GM18507 (cell line): Measurements from ENCODE around the gene IBA57.

Source experiments
- DNase-seq: peaks from one replicate; pipeline ENCODE4 v3.0.0; 2011; ENCODE audit warnings: low read depth; ENCODE audit not compliant: insufficient read length; ENCODE audit errors: extremely low spot score
- FAIRE-seq: peaks from 2 replicates; lab custom pipeline; 2011; peaks lifted over from hg19 to GRCh38; lab: Jason Lieb, UNC

IBA57 gene

DNA sequence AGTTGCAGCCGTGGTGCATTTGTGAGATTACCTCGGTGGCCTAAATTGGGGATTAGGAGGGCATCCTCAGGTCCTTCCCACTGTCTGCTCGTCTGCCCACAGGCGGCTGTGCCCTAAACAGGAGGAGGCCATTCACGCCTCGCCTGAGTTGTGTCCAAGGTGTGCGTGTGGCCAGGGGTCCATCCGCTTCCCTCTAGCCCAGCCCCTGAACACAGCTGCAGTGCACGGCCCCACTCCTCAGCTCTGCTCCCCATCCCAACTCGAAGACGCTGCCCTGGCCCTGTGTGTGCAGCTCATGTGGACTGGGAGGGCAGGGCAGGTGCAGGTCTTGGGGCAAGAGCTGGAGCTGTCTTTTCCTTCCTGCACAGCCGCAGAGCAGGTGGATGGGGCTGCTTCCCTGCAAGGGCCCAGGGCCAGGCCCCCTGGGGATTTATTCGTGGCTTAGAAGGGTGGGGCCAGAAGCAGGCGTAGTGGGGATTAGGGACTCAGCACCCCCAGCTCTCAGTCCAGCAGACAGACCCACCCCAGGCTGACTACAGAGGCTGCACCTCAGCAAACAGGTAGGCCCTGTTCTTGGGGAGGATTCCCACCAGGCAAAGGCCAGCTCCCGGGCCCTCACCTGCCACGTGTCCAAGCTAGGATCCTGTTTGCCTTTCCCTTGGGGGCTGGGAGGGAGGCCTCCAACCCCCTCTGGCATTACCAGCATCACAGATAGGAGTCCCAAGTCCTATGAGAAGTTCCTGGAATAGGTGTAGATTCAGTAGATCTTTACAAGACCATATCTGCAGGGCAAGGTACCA lies 21.2 kb upstream of the IBA57 start:
- DNase-seq (no peak), FAIRE-seq (no peak)

DNA sequence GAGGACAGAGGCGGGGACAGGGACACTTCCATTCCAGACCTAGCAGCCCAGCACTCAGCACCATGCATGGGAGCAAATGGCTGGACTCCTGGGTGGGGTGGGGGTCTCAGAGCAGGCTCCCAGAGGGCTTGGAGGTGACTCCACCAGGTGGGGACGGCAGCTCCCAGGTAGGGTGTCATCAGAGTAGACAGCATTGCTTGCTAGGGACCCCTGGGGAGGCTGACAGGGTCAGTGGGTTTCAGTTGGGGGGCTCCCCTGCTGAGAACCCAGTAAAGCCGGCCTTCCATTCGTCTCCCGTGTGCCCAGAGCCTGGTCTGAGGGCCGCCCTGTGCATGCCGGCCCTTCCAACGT lies 20.6 kb upstream of the IBA57 start:
- DNase-seq (no peak), FAIRE-seq (no peak)

DNA sequence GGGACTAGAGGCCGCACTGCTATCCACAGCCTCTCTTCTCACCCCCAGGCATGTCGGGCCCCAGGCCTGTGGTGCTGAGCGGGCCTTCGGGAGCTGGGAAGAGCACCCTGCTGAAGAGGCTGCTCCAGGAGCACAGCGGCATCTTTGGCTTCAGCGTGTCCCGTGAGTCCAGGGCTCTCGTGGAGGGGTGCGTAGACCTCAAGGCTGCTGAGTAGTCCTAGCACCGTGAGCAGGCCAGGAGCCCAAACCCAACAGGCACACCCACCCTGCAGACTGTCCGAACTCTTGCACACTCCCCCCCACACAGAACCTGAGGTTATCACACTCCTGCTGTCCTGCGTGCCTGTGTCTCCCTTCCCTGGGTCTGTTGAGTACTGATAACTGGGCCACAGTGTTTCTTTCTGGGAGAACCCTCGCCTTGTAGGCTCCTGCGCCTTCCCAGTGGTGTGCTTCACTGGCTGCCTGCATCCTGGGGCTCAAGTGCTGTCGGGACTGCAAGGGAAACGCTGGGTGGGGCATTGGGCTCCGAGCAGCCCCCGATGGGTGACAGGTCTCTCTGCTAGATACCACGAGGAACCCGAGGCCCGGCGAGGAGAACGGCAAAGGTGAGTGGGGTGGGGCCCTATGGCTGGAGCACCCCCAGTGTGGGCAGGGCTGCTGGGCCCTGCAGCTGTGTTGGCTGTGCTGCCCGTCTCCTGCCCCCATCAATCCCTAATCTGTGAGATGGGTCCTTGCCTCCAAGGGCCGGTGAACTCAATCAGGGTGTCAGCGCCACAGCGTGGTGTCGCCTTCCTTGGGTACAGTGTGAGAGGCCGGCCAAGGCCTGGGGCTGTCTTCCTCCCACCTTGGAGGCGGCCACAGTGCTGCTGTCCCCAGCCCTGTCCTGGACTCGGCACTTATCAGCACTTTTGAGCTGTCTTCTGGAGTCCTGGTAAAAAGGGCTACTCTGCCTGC lies 19.9 kb upstream of the IBA57 start:
- FAIRE-seq: no peak
- DNase-seq: no peak

DNA sequence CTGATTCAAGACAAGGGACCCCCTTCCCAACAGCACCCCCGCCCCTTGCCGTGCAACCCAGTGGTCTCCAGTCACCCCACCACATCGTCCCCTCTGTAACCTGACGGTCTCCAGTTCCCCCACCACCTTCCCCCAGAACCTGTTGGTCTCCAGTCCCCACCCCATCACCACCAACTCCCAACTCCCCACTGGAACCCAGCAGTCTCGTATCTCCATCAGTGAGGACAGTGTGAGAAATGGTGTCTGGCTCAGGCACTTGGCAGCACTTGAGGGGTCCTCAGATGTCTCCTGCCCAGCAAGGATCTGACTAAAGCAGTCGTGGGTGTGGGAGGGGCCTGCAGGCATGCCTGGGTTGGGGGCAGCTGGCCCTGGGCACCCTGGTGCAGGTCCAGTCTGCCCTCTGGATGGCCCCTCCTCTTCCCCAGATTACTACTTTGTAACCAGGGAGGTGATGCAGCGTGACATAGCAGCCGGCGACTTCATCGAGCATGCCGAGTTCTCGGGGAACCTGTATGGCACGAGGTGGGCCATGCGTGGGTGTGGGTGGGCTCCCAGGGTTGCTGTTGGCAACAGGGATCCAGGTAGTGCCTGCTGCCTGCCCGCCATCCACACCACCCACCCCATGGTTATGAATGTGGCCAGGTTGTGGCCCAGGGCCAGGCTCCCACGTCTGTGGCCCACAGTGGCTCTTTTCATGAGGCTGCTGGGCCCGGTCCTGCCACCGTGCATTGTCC lies 19.0 kb upstream of the IBA57 start:
- FAIRE-seq (no peak), DNase-seq (no peak)

DNA sequence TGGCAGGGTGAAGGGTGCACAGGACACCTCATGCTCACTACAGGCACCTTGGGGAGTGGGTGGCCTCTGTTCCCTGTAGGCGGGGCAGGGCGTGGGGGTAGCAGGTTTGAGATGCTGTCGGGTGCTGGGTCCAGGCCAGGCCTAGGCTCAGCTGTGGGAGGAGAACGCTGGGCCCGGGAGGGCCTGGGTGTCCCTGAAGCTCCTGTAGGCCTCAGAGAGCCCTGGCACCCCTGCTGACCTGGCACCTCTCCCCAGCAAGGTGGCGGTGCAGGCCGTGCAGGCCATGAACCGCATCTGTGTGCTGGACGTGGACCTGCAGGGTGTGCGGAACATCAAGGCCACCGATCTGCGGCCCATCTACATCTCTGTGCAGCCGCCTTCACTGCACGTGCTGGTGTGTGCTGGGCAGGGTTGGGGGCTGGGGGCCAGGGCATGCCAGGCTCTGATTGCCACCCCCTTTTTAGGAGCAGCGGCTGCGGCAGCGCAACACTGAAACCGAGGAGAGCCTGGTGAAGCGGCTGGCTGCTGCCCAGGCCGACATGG lies 18.4 kb upstream of the IBA57 start:
- DNase-seq (no peak), FAIRE-seq (no peak)

DNA sequence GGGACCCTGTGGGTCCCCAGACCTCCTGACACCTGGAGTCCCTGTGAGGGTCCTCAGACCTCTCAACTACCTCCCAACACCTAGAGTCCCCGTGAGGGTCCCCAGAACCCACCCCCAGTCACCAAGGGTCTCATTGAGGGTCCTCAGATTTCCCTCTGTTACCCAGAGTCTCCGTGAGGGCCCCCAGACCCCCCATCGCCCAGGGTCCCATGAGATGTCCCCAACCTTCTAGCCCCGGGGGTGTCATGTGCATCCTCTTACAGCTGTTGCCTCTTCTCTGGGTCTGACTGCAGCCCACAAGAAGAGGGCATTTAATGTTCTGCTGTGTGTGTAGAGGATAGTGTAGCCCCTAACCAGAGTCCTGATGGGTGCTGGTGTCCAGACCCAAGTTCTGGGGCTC lies 17.8 kb upstream of the IBA57 start:
- FAIRE-seq: no peak
- DNase-seq: no peak

DNA sequence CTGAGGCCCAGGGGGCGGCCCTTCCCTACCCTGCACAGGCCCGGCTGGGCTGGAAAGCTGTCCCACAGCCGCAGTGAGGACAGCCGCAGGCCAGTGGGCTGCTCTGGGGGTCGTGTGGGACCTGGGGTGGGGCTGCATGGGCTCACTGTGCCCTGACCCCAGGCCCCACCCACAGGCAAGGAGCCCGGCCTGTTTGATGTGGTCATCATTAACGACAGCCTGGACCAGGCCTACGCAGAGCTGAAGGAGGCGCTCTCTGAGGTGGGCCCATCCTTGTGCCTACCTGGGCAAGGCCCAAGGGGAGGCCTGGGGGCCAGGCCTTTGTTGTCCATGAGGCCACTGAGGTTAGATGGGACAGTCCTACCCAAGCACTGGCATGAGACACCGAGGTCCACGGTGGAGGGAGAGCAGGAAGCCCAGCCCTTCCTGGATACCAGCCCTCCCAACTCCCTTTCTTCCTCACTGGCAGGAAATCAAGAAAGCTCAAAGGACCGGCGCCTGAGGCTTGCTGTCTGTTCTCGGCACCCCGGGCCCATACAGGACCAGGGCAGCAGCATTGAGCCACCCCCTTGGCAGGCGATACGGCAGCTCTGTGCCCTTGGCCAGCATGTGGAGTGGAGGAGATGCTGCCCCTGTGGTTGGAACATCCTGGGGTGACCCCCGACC lies 17.3 kb upstream of the IBA57 start:
- FAIRE-seq: no peak
- no peak for DNase-seq

DNA sequence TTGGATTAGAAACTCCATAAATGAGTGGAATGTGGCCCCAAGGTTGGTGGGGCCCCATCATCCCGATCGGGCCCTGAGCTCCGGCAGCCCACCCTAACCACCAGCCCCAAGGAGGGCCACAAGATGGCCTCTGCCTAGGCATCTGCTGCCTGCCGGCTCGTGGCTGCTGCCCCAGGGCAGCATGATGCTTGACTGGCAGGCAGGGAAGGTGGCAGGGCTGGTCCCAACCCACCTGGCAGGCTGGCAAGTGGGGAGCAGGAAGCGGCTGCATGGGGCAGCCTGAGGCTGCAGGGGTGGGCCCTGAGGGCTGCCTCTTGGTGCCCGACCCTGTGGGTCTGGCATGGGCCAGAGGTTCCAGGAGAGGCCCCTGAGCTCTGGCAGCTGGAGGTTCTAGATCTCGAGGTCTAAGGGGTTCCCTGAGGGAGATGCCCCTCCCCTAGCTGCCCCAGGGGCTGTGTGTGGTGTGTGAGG lies 16.6 kb upstream of the IBA57 start:
- DNase-seq: no peak
- no peak for FAIRE-seq

DNA sequence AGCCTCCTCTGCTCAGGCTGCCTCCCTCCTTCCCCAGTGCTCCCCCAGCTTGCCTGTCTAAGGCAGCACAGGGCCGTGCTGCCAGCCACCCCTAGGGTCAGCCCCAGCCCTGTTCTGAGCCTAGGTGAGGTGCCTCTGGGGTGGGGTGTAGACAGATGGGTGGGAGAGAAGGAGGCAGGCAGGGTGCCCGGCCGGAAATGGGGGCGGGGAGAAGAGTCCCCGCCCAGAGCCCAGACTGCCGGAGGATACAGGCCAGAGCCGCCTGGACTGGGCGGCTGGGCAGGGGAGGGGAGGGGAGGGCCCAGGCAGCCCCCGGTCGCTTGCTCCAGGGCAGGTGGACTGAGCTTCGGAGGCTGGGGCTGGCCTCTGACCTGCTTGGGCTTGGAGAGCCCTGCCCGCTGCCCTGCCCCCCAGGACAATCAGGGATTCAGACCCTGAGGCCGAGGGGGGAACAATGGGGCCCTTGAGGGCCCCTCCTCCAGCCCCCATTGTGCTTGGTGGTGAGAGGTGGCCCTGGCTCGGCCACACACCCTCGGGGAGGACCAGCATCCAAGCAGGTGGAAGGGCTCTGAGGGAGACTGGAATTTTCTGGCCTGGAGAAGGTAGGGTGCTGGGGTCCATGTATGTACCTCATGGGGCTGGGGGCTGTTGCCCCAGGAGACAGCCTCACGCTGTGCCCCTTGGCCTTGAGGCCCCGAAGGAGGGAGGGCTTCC lies 16.0 kb upstream of the IBA57 start, which contains the start of gene GJC2:
TSS of gene GJC2 (plus strand) at position 525 of the 714 bp plus-strand sequence. CDS start 7,829 bp downstream, outside the sequence.
- FAIRE-seq: no peak
- DNase-seq: no peak

DNA sequence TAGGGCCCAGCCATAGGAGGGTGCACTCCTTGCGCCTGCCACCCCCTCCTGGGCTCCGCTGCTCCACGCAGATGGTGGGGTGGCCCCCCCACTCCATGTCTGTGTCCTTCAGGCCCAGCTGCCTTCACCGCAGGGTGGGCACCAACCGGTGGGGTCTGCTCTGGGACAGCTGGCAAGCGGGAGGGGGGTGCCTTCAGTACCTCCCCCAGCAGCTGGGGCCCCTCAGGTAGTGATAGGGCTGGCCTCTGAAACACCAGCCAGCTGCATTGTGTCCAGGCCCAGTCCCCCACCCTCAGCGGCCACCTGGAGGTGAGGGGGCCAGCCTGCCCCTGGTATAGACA lies 15.5 kb upstream of the IBA57 start:
- FAIRE-seq: no peak
- no peak for DNase-seq

DNA sequence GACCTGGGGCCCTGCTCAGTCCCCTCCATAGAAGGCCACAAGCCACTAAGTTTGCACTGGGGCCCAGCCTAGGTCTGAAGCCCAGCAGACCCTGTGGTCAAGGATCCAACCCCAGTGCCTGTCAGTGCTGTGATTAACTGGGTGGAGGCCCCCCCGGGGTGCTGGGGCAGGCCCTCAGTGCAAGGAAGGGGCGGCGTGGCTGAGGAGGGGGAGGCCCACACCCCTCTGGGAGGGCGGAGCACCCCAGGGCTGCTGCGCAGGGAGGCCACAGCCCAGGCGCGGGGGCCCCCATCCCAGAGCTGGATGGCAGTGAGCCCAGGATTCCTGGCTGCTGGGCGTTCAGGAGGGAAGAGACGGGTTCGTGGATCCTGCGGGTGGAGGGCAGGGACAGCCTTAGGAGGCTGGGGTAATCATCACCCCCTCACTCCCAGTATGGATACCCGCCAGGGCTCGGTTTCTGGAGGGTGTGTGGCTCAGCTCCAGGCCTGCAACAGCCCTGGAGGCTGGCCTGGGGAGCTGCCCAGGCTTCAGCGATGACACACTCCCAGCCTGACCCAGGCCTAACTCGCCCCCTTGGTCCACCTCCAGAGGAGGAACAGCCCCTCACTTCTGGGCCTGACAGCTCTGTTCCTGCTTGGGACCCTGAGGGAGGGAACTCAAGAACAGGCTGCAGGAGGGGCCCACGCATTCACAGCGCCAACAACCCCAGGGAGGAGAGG lies 15.0 kb upstream of the IBA57 start:
- no peak for FAIRE-seq
- DNase-seq: no peak

DNA sequence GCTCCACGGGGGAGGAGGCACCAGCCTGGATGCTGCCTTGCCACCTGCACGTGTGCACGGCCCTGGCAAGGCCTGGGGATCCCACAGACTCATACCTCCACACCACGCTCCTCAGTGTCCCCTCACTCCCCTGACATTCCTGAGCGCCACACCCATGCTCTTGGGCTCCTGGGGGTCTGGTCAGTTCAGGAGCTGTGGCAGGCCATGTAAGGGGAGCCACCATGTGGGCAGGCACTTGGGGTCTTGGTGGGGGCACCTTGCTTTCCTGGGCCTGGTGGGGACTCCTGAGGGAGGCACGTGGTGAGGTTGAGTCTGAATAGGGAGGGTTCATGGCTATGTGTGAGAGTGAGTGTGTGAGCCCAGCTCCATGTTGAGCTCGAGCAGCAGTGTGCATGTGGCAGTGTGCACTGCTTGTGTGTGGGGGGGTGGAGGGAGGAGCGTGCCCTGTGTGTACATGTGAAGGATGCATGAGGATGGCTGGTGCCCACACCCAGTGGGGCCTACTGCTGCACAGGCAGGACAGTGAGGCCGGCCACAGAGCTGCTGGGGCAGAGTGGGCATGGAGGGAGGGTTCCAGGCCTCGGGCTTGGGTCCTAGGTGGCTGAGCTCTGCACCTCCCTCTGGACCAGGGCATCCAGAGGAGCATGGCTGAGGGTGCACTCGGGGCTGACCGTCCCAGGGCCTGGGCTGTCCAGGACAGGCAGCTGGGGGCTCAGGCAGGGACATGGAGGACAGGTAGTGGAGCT lies 14.3 kb upstream of the IBA57 start:
- FAIRE-seq: no peak
- DNase-seq: no peak

DNA sequence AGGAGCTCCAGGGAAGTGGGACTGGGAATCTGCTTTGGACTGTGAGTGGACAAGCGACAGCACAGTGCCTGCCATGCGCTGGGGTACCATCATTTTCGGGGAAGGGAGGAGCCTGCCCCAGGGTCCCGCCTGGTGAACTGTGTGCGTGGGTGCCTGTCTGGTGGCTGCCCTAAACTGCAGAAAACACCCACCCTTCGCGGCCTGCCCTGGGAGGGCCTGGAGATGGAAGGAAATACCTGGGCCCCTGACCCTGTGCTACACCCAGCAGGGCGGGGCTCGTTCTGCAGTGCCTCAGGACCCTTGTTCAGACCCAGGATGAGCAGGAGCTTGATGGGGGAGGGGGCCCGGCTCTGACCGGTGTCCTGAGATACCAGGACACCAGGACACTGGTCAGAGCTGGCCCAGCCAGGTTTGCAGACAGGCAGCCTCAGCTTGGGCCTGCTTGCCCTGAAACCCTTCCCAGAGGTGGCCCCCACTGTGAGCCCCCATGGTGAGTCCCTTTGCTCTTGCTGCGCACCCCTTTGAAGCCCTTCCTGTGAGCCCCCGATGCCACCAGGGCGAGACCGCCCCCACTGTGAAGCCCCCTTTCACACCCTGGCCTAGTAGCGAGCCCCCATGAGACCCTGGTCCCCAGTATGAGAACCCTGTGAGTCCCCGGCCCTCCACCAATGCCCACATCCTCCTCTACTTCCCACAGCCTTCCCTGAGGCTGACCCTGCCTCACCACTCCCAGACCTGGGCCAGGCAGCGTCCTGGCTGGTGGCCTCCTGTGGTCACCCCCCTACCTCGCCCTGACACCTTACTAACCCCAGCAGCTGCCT lies 13.3 kb upstream of the IBA57 start:
- DNase-seq (no peak), FAIRE-seq (no peak)

DNA sequence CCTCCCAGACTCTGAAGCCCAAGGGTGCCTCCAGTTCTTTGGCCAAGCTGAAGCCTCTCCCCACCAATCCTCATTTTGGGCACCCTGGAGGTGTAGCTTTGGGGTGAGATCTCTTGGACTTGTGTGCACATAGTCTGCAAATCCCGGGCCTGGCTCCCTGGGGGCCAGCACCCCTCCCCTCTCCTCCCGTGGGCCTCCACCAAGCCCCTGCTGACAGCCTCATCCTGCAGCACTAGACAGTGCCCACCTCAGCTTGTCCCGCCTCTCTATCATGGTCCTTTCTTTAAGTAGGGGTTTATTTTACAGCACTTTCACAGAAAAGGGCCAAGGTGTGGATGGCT lies 12.7 kb upstream of the IBA57 start:
- DNase-seq (no peak), FAIRE-seq (no peak)

DNA sequence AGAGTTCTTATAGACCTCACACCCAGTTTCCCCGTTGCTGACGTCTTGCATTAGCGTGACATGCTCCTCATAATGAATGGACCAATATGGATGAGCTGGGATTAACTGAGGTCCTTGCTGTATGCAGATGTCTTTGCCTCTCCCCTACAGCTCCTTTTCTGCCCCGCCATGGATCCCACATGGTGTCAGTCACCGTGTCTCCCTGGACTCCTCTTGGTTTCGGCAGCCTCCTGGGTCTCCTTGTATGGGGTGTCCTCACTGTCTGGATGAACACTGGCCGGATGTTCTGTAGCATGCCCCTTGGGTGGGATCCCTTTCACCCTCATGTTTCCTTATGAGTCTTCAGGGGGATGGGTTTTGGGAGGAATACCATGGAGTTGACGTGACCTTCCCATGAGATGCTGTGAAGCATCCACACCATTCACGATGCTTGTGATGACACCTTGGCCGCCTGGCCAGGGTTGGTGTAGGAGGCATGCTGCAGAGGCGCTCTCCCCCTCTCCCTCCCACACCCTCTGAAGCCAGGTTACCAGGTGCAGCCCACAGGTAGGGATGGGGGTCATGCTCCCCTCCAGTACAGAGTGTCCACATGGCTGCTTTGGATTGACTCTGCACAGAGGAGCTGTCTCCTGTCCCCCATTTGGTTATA lies 11.5 kb upstream of the IBA57 start:
- no peak for DNase-seq
- no peak for FAIRE-seq
